Inflammatory macrophage treated with lipopolysaccharide for 1 hour (primary cell): ENCODE data around the gene ARHGDIG.
"Not testable (repeated sequence)": the region's sequence is repeated elsewhere in the genome, so short reads cannot be mapped to it uniquely, and the experiment has no call there.

Experiments used
- DNase-seq, 2 donors: peaks; one replicate each; pipeline ENCODE4 v3.0.0-alpha.2; 2020 to 2022

Gene ARHGDIG

DNA sequence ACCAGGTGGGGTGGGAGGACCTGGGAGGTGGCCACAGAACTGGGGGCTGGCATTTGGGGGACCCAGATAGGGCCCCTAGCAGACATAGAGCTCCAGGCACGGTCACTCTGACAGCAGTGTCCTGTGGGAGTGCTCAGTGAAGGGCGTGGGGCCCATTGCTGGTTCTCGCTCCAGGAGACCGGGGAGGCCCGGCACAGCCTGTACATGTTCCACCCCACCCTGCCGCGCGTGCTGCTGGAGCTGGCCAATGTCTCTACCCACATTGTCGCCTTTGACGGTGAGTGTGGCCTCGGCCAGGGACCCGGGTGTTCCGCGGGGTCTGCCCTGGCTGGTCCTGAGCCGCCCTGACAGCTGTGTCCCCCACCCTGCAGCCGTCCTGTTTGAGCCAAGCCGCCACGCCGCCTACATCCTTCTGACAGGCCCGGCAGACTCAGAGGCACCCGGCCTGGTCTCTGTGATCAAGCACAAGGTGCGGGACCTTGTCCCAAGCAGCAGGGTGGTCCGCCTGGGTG, 15.9 kb upstream of the ARHGDIG start:
- no peak for DNase-seq

DNA sequence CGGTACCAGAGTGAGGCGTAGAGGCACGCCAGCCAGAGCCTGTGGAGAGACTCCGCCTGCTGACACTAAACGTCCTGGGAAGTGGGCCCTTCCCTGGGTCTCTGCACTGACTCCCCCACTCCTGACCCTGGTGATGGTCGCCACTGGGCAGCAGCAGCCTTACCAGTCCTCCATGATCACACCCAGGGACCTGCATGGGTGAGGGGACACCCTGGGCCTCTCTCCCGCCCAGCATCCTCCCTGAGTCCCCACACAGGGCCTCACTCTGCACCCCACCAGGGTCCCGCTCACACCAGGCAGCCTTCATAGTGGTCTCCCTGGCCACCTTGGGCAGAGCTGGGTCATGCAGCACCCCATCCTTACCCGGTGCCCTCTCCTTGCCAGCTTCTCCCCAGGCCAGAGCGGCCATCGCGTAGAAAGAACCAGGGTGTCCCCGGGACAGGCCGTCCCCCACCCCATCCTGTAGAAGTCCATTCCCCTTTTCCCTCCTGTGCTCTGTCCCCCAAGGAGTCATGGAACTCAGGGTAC, 15.3 kb upstream of the ARHGDIG start:
- DNase-seq, result no peak

DNA sequence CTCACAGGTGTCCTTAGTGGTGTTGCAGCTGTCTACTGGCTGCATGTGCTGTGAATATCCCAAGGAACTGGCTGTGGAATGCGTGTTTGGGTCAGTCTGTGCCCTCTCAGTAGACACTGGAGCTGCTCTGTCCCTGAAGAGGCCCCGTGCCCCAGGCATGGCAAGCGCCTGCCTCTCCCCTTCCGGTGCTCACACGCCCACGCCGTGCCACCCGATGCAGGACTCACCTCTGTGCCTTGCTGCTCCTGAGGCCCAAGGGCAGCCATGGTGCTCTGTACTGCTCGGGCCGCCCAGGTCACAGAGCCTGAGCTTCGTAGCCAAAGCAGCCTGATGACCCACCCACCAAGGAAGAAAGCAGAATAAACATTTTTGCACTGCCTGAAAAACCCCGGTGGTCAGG, 14.7 kb upstream of the ARHGDIG start:
- DNase-seq, result no peak

DNA sequence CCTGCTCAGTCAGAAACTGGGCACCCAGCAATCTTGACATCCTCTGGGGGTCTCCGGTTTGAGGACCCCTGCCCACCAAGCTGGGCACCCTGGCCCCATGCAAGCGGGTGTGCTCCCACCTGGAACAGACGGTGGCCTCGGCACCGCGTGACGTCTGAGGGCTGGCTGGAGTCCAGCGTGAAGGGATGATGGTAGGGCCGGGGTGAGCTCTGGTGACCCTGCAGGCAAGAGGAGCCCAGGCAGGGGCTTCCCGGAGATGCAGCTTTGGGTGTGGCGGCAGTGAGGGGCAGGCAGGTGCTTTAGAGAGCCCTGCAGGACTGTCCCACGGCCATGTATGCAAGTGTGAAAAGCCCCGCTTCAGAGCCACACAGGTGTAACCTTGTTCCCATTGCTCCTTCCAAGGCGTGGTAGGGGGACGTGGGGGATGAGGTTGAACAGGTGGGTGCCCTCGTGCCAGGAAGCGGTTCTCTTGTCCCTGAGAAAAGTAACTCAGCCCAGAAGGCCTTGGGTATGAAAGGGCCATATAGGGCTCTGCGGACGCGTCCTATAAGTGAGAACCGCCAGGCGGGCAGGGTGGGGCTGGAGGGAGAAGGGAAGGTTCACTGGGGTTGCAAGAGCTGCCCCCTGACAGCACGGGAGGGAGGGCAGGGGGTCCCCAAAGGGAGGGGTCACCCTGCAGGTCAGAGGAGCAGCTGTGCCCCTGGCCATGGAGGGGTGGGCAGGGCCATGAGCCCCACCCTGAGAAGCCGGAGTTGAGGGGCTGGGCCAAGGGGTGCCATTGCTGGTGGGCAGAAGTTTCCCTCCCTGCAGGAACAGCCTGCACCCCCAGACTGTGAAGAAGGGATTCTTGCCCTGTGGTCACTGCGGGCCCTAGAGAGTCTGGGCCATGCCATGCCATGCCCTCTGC, 13.9 kb upstream of the ARHGDIG start:
- DNase-seq, result no peak

DNA sequence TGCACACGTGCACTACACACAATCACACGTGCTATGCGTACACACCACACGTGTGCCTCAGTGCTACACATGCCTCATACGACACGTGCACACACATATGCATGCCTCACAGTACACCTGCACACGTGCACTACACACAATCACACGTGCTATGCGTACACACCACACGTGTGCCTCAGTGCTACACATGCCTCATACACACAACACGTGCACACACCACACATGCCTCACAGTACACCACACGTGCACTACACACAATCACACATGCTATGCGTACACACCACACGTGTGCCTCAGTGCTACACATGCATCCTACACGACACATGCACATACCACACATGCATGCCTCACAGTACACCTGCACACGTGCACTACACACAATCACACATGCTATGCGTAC, 12.8 kb upstream of the ARHGDIG start:
- not testable (repeated sequence) for DNase-seq

DNA sequence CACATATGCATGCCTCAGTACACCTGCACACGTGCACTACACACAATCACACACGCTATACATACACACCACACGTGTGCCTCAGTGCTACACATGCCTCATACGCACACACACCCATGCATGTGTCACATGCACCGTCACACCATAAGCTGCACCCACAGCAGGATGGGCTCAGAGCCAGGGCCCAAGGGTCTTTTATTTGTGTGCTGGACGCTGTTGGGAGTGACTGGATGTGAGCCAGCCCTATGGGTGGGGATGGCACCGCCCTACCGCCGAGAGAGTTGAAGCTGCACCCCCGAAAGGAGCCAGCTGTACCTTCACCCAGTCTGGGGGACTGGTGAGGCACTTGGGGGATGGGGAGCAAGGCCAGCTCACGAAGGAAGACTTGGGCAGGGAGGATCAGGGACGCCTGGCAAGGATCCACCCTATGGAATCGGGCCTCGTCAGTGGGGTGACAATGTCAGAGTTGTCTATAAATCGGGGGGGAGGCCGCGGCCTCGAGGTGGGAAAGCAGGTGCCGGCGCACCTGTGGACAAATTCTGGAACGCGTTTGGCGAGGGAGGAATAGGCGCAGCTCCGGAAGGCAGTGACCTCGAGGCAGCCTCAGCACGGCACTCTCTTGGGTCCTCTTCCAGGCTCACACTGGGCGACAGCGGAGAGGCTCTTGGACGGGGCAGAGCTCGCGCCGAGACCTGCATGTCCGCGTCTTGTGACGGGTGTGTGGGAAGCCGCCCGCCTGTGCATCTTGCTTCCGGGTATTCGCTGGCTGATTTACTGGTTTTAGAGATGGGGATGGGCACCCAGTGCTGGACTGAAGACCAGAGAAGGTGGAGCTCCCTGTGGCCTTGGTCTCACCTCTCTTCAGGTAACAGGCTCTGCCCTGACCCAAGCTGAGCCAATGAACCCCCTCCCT, 12.0 kb upstream of the ARHGDIG start:
- no peak for DNase-seq

DNA sequence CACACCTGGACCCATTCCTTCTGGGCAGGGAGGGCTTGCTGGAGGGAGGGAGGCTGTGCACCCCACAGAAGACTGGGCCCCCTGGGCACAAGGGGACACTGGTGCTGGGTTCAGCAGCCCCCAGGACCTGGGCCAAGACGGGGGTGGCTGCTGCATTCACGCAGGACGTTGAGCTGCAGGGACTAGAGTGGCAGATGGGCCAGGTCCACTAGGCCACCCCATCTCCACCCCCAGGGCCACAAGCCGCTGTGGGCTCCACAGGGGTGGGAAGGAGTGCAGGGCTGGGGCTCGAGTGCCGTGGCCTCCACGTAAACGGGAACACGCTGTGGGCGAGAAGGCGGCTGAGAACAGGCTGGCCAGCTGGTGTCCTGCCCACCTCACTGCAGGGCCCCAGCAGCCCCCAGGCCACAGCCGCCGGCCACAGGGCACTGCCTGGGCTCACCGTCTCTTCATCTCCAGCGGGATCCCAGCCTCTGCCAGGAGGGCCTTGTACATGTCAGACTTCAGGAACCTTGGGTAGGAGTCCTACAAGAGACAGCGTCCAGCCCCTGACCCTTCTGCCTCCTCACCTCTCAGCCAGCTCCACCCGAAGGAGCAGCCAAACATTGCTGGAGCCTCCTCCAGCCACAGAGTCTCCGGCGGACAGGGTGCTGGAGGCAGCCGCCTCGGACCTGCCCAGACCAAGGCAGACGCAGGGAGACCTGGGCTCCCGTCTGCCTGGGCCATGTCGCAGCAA, 11.2 kb upstream of the ARHGDIG start:
- DNase-seq, result no peak

DNA sequence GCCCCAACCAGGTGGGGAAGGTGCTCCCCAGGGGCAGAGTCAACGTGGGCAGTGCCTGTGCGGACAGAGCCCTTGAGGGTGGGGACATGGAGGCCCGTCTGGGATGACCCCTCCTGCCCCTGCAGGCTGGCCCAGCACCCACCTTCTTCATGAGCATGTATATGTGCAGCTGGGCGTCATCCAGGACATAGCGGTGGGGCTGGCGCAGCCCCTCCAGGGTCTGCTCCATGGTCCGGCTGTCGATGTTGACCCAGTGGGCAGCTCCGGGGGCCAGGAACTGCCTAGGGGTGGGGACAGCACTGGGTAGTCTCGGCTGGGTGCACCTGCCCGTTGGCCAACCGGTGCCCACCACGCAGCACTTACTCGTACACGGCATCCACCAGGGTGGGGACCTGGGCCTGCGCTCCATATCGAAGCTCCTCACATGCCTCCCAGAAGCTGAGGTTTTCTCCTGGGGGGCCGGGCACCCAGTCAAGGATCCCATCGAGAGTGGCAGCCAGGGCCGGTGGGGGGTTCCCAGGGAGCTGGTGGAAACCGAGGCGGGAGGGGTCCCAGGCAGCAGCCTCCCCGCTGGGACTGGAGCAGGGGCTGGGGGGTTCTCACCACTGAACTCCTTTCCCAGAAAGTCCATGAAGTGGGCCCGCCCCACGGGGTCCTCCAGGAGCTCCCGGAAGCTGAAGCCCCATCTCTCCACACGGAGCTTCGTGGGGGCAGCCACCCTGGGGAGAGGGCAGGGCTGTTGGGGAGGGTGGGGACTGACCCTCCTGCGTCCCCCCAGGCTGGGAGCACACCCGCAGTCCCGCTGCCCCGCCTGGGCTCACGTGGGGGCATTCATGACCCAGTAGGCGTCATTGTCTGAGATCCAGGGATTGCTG, 9.8 kb upstream of the ARHGDIG start:
- DNase-seq, result no peak

DNA sequence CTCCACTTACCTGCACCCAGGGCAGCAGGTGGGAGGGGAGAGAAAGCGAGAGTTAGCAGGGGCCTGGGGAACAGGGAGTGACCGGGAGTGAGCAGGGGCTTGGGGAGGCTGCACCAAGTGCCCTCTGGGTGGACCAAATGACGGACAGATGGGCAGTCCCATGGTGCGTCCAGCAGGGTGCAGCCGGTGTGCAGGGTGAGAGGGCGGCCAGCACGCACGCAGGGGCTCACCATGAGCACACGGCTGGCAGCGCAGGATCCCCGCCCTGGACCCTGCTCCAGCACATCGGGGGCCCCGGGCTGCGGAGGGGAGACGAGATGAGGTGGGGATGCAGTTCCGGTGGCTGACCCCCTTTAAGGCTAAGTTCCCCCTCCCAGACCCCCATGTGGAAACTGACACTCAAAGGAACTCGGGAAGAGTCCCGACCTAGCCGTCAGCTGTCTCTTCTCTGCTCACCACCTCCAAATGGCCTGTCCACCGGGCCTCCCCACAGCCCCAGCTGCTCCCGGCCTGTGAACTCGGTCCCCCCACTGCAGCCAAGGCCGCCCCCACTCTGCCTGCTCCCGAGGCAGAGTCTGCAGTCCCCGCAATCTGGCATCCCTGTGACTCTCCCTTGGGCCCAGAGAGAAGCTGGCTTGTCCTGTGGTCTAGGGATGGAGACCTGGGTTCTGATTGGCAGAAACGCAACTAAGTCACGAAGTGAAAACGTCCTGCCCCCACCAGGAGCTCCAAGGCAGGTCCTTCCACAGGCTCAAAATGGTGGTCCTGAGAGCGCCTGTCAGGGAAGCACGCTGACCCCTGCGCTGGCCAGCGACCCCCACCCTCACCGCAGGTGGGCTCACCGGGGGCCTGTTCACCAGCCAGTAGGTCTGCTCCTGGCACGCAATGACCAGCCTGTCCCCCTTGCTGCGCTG, 7.5 kb upstream of the ARHGDIG start:
- no peak for DNase-seq

DNA sequence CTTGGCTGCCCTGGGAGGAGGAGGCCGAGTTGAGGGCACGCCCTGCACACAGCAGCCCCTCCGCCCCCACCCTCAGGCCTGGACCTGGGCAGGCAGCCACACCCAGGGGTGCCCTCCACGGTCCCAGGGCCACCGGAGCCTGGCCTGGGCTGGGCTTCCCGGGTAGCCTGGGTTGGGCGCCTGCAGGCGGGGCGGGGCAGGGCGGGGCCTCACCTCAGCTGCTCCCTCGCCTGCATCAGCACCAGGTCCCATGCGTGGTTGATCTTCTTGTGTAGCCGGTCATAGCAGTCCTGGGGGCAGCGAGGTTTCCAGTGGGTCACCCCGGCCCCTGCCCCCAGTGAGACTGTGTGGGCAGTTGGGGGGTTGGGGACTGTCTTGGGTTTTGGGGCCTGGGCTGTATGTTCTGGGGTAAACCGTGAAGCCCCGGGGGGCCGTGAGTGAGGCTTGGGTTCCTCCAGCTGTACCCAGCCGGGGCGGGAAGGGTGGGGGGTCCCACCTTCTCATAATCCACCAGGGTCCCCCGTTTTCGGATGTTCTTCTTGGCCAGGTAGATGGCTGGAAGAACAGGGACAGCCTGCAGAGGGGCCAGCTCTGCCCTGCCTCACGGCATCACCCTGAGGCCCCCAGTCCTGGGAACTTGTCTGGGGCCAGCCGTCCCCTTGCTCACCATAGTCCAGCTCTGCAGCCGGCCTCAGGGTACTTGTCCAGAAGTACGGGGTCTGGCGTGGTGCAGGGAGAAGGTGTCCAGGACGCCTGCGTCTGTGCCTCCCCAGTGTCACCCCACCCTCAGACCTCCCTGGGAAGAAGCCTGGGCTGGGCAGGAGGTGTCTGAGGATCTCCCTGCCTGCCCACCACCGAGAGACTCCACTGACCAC, 6.6 kb upstream of the ARHGDIG start:
- DNase-seq, result no peak

DNA sequence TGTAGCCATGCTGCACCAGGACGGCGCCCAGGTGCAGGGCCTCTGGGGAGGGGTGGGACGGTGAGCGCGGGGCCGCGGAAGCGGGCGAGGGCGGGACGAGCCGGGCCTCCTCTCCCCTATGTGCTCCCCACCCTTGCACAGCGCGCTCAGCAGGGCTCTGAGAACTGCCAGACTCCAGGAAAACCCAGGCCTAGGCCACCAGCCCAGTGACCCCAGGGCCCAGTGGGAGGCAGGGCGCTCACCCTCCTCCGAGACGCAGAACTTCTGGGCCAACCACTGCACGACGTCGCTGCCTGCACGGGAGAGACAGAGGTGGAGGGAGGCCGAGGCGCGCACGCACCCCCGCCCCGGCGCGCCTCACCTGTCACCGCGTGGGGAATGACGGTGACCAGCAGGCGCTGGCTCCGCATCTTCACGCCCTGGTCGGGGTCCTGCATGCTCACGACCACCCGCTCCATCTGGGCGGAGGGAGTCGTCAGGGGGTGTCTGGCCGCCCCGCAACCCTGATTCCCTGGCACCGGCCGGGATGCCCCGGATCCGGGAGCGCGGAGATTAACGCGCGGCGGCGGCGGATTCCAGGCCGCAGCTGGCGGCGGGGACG, 5.2 kb upstream of the ARHGDIG start:
- no peak for DNase-seq

DNA sequence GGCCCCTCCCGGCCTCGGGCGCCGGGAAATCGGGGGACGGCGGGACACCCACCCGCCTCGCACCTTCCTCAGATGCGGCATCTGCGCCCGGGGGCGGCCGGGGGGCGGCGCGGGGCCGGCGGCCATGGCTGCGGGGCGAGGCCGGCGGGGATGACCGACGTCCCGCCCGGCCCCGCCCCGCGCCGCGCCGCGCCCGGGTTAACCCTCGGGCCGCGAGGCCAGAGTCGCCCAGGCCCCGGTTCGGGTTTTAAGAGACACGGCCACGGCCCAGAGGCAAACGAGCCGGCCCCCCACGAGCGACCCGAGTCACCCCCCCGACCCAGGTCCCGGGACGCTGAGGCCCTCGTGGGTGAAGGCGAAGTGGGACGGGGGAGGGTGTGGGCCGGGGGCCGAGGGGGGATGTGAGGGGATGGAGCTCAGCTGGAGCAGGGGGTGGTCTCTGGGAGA, 4.6 kb upstream of the ARHGDIG start, which contains the start of gene RGS11:
RGS11 (minus strand) TSS at position 159 of the 447 bp plus-strand sequence; CDS start at position 126, 33 bp downstream.
- no peak for DNase-seq

DNA sequence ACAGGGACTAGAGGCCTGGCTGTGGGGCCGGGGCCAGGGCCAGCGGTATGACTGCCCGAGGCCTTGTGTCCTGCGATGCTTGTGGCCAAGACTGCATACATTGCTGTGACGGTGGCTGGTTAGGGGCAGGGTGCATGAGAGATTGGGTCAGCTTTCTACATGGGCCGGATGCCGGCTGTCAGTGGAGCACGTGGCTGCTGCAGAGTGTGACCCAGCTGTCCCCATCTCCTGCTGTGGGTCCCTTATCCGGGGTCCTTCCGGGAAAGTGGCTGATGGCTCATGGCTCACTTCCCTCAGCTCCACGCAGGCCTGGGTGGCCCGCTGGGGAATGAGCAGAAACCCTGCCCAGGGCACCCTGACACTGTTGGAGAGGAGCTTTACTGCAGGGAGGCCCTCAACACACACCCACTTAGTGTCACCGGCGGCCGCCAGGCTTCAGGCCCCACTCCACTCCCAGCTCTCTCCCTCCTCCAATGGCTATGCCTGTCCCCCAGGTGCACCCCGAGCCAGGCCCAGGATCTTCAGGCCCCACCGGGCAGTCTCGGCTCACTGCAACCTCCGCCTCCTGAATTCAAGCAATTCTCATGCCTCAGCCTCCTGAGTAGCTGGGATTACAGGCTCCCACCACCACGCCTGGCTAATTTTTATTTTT, 3.8 kb upstream of the ARHGDIG start:
- DNase-seq, result no peak

DNA sequence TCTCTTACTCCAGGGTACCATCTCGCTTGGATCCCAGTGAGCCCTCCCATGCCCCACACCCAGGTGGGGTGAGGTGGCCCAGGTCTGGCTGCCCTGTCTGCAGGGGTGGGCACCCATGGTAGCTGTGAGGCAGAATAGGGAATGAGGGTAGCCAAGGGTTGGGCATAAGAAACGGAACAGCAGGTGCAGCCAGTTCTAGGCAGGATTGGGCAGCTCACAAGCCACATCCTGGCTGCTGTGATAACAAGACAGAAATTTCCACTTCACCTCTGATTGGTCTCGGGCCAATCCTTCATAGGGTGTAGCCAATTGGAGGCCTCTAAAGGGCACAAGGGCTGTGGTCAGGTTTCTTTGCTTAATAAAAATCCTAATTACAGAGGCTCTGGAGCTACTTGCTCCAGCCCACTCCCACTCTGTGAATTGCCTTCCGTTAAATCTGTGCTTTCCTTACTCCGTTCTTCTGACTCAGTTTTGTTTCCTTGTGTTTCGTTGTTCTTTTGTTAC, 1.5 kb upstream of the ARHGDIG start:
- DNase-seq, result peak in 1 of 2 donors; percentile 2

DNA sequence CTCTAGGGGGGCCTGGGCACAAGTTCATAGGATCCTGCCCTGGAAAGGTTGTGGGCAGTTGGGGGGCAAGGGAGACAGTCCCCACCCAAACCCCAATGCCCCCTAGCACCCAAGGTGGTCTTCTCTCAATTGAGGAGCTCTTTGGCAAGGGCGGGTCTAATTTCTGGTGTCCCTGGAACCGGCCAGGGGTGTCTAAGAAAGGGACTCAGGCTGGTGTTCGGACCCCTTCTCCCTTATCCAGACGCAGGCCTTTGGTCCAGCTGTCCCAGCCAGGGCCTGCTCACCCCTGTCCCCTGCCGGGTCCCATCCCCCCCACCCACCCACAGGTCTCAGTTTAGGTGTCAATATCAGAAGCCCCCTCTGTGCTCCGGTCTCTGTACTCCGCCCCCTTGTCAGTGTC, 860 bp upstream of the ARHGDIG start:
- no peak for DNase-seq

DNA sequence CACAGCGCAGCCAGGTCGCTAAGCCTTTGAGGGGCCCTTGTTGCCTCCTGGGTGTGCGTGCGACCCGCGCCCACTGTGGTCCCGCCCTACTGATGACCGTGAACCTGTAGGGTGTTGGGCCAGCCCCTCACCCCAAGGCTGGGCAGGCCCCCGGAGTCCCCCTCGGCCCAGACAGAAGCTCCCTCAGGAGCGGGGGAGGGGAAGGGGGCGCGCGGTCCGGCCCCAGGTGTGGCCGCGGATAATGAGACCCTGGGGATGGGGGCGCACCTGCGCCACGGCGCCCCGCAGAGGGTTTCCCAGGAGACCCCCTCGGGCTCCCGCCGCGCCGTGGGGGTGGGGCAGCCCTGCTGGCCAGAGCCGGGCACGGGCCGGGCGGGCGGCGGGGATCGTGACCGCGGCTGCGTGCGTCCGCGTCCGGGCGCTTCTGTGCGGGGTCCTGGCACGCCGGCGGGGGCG, 358 bp upstream of the ARHGDIG start:
- no peak for DNase-seq

DNA sequence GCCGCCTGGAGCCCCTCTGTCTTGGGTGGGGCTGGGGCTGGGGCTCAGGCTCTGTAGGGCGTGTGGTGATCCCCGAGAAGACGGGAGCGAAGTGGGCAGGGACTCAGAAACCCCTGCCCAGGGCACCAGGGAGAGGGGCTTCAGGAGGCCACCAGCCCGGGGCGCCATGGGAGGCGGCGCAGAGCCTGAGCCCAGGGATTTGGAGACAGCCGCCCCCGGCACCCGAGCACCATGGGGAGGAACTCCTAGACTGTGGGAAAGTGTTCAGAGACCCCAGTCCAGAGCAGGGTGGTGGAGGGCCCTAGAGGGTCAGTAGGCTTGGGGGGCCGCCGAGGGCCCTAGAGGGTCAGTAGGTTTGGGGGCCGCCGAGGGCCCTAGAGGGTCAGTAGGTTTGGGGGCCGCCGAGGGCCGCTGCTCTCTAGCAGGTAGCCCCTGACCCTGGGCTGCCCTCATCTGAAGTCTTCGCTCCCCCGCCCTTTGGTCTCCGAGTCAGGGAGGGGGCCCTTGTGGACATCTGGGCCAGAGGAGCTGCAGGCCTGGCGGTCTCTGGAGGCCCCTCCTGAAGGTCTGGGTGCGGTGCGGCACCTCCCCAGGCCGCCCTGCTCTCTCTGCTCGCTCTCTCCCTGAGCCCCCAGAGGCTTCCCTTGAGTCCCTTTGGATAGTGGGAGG, 734 bp downstream of the ARHGDIG start:
- no peak for DNase-seq
